22Rv1 (cell line): ENCODE measurements around the gene ARFGAP1.
"Not testable (repeated sequence)": the region's sequence is repeated elsewhere in the genome, so short reads cannot be mapped to it uniquely, and the experiment has no call there.

Source experiments
- H3K27ac ChIP-seq: fragments of 450-650 bp; 2 replicates; pipeline ENCODE4 v1.5.1; 2017
- ZFX ChIP-seq: fragments of 450-650 bp; IDR thresholded peaks from 2 replicates; pipeline ENCODE4 v1.6.1; 2017; ENCODE audit warnings: antibody characterized with exemption, borderline replicate concordance
- TF ChIP-seq, protein P1 (sequence below): fragments of 450-650 bp; IDR thresholded peaks from 2 replicates; pipeline ENCODE4 v1.5.1; 2017; ENCODE audit warnings: mild to moderate bottlenecking

Gene ARFGAP1

DNA sequence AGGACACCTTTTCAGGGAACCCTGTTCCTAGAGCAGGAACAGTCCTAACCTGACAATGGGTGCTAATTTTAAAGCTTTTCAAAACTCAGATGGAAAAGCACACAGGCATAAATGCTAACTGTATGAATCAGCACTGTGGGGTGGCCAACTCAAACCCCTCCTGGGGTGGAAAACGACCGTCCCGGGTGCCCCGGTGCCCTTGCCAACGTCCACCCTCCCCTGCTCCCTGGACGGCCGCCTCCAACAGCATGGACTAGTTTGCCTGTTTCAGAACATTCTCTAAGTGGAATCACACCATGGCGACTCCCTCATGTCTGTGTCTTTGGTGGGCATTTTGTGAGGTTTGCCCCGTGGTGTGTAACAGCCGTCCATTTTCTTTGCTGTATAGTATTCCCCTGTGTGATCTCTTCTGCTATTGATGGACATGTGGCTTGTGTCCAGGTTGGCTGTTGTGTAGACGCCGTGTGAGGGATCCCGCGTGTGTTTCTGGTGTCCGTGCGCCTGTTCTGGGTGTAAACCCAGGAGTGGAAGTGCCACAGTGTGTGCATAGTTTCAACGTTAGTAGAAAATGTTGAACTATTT lies 26.2 kb downstream of the ARFGAP1 start:
- no peak overlapping the region for H3K27ac ChIP-seq
- TF ChIP-seq, protein P1, sequence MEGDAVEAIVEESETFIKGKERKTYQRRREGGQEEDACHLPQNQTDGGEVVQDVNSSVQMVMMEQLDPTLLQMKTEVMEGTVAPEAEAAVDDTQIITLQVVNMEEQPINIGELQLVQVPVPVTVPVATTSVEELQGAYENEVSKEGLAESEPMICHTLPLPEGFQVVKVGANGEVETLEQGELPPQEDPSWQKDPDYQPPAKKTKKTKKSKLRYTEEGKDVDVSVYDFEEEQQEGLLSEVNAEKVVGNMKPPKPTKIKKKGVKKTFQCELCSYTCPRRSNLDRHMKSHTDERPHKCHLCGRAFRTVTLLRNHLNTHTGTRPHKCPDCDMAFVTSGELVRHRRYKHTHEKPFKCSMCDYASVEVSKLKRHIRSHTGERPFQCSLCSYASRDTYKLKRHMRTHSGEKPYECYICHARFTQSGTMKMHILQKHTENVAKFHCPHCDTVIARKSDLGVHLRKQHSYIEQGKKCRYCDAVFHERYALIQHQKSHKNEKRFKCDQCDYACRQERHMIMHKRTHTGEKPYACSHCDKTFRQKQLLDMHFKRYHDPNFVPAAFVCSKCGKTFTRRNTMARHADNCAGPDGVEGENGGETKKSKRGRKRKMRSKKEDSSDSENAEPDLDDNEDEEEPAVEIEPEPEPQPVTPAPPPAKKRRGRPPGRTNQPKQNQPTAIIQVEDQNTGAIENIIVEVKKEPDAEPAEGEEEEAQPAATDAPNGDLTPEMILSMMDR = no peak
- no peak for TF ChIP-seq ZFX

DNA sequence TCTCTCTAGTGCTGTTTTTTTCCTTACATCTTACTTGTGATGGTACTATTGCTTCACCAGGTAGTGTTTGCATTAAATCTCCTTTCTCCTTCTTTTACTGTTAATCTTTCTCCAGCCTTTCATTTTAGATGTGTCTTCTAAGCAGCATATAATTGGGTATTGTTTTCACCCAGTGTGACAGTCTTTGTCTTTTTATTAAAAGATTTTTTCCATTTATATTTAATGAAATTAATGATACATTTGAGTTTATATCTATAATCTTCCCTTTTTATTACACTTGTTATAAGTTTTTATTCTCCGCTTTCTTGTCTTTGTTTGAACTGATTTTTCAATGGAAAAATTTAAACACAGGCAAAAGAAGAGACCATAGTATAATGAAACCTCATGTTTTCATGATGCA lies 29.1 kb downstream of the ARFGAP1 start:
- no peak overlapping the region for H3K27ac ChIP-seq
- TF ChIP-seq, protein P1 = no peak
- TF ChIP-seq ZFX = no peak

DNA sequence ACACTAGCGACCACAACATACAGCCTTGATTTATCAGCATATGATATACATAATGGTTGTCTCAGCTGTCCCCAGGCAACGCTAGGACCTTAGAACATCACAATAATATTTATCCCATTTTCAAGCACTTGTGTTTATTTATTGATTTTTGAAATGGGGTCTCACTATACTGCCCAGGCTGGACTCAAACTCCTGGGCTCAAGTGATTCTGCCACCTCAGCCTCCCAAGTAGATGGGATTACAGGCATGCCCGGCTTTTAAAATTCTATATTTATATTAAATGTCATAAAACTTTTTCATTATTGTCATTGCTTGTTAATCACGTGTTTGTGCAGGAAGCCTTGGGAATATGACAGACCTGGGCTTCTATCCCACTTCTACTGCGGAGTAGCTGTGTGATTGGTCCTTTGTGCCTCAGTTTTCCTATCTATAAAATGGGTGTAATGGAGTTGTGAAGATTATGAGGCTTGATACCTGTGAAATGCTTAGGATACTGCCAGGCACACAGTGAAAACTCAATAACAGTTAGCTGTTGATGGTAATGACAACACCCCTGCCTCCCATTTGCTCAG lies 30.6 kb downstream of the ARFGAP1 start:
- no peak overlapping the region for H3K27ac ChIP-seq
- TF ChIP-seq, protein P1 = no peak
- no peak for TF ChIP-seq ZFX

DNA sequence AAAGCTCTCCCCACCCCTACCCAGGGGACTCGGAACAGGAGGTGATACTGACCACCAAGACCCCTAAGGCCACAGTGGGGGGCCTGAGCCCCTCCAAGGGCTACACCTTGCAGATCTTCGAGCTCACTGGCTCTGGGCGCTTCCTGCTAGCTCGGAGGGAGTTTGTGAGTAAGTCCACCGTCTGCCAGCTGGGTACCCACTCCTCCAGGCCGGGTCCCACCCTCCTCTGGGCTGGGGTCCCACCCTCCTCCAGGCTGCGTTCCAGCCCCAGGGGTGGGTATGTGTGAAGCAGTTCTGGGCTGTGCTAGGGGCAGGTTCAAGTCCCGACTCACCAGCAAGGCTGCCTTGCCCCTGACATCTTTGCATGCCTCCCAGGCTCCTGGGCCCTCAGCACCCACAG lies 32.8 kb downstream of the ARFGAP1 start:
- TF ChIP-seq ZFX = no peak
- TF ChIP-seq, protein P1 = no peak
- no peak overlapping the region for H3K27ac ChIP-seq

DNA sequence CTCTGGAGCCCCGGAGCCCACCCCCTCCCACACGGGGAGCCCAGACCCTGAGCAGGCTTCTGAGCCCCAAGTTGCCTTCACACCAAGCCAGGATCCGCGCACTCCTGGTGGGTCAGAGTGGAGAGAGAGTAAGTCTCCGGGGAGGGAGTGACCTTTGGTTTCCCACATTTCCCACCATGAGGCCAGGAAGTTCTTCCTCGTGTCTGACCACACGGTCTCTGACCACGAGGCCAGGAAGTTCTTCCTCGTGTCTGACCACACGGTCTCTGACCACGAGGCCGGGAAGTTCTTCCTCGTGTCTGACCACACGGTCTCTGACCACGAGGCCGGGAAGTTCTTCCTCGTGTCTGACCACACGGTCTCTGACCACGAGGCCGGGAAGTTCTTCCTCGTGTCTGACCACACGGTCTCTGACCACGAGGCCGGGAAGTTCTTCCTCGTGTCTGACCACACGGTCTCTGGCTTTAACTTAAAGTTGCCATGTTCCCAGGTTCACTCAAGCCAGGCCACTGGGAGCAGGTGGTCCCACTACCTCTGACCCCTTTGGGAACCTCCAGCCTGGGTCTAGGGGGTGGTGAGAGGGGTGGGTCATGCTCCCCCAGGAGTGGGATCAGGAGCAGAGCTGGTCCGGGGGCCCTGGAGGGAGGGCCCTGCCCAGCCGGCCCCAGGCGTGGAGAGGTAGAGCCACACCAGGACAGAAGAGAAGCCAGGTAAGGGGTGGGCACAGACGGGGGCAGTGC lies 33.5 kb downstream of the ARFGAP1 start:
- H3K27ac ChIP-seq = not testable (repeated sequence)

DNA sequence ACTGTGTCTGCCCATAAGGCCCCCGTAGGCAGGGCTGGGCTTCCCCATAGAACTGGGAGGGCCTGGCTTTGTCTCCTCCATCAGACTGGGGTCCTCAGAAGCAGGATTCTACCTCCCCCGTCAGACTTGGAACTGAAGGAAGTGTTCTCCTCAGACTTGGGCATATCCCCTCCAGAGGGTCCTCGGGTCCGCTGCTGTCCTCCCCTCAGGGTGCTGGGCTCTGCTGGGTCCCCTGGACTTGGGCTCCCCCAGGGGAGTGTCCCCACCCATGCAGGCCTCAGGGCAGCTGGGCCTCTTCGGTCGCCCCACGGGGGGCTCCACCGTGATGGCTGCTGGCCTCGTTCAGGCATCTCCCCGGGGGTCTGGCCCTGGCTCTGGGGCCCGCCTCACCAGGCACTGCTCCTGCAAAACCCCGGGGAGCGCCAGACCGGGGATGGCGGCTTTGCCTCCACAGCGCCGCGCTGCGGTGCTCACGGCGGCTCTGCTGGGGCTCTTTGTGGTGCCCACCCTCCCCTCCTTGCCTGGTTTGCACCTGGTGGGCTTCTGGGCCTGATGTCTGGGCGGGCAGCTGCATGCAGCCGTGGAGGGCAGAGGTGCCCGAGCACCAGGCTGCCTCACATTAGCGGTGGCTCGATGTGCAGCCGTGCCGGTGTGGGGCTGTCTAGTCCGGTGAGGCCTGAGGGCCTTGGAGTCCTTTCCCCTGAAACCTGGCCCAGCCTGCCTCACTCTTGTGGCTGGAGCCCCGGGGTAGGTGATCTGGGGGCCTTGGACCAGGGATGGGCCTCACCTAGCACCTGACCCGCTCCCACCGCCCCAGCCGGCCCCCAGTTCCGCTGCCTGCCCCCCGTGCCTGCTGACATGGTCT lies 34.3 kb downstream of the ARFGAP1 start:
- H3K27ac ChIP-seq = no peak overlapping the region
- TF ChIP-seq ZFX = no peak
- TF ChIP-seq, protein P1 = no peak

DNA sequence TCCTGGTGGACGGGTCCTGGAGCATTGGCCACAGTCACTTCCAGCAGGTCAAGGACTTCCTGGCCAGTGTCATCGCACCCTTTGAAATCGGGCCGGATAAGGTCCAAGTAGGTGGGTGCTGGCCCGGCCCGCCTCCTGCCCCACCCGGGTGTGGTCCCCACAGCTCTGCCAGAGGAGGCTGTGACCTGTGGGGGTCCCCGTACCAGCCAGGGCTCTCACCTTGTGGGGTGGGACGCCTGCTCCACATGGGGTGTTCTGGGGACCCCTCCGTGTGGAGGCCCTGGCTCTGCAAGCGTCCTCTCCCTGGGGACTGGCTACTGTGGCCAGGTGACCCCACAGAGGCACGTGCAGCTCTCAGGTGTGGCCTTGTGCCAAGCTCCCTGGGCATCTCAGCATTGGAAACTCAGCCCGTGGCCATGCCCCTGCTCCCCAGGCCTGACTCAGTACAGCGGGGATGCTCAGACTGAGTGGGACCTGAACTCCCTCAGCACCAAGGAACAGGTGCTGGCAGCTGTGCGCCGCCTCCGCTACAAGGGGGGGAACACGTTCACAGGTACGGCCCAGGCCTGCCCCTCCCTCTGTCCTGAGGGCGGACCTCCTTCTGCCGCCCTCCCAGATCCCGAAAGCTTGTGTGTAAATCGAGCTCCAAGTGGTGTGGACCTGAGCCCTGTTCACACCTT lies 35.1 kb downstream of the ARFGAP1 start:
- H3K27ac ChIP-seq = no peak overlapping the region
- TF ChIP-seq, protein P1 = no peak
- no peak for TF ChIP-seq ZFX
